Nephron (organoid): ENCODE data around the gene DGKQ.
"Not testable (repeated sequence)": the region's sequence is repeated elsewhere in the genome, so short reads cannot be mapped to it uniquely, and the experiment has no call there.

ENCODE experiments used
- H3K27ac Mint-ChIP-seq, 3 experiments: 2 replicates each; pipeline ENCODE4 v1.8.0; 2020; ENCODE audit warnings: mixed read lengths in 3 of 3, mild to moderate bottlenecking in 2 of 3, moderate library complexity in 1 of 3
- H3K27me3 Mint-ChIP-seq: 2 replicates; pipeline ENCODE4 v1.8.0; 2021; ENCODE audit warnings: low read depth, mild to moderate bottlenecking, moderate library complexity, mixed read lengths
- H3K36me3 Mint-ChIP-seq: 2 replicates; pipeline ENCODE4 v1.8.0; 2020; ENCODE audit warnings: low read depth, mixed read lengths
- H3K4me1 Mint-ChIP-seq: 2 replicates; pipeline ENCODE4 v1.8.0; 2020; ENCODE audit warnings: mixed read lengths
- H3K4me3 Mint-ChIP-seq, 3 experiments: 2 replicates each; pipeline ENCODE4 v1.8.0; 2020; ENCODE audit warnings: mild to moderate bottlenecking in 3 of 3, mixed read lengths in 3 of 3, moderate library complexity in 2 of 3
- H3K9me3 Mint-ChIP-seq: 2 replicates; pipeline ENCODE4 v1.8.0; 2020; ENCODE audit warnings: mixed read lengths
- CTCF ChIP-seq, 3 experiments: fragments of 200-600 bp; sonication (generic); IDR thresholded peaks; one replicate each; pipeline ENCODE4 v1.5.0; 2021; ENCODE audit warnings: antibody characterized with exemption in 3 of 3; ENCODE audit not compliant: unreplicated experiment in 3 of 3

The DGKQ gene

GRCh38 chr4:982814-983213 is 9.4 kb upstream of the DGKQ start:
- Mint-ChIP-seq H3K27ac (no peak overlapping the region), H3K36me3 (no peaks in the 10 kb centered on the region), H3K4me3 (no peak overlapping the region), H3K9me3 (no peaks in the 10 kb centered on the region), H3K4me1 (peaks cover 11% of the 10 kb centered on the region), H3K27me3 (no peaks in the 10 kb centered on the region)
- no peak for TF ChIP-seq CTCF (IDR thresholded peaks at IDR 0.05; ENCODE audit: unreplicated experiment in 3 of 3)

GRCh38 chr4:982291-982690 is 8.9 kb upstream of the DGKQ start:
- H3K27me3 Mint-ChIP-seq: no peaks in the 10 kb centered on the region
- H3K27ac Mint-ChIP-seq: no peak overlapping the region
- H3K4me1 Mint-ChIP-seq: peaks cover 11% of the 10 kb centered on the region
- H3K36me3 Mint-ChIP-seq: no peaks in the 10 kb centered on the region
- no peak for TF ChIP-seq CTCF (IDR thresholded peaks at IDR 0.05; ENCODE audit: unreplicated experiment in 3 of 3)
- H3K9me3 Mint-ChIP-seq: no peaks in the 10 kb centered on the region
- H3K4me3 Mint-ChIP-seq: no peak overlapping the region

GRCh38 chr4:978957-979701 is 5.8 kb upstream of the DGKQ start:
- H3K27ac Mint-ChIP-seq: no peak overlapping the region
- no peak for TF ChIP-seq CTCF (IDR thresholded peaks at IDR 0.05; ENCODE audit: unreplicated experiment in 3 of 3)
- H3K9me3 Mint-ChIP-seq: peaks cover 3% of the 10 kb centered on the region
- H3K27me3 Mint-ChIP-seq: no peaks in the 10 kb centered on the region
- H3K4me1 Mint-ChIP-seq: peaks cover 4% of the 10 kb centered on the region
- no peaks in the 10 kb centered on the region for H3K36me3 Mint-ChIP-seq
- H3K4me3 Mint-ChIP-seq: no peak overlapping the region

GRCh38 chr4:976016-976415 is 2.6 kb upstream of the DGKQ start:
- not testable (repeated sequence) for H3K27me3 Mint-ChIP-seq, H3K27ac Mint-ChIP-seq, H3K4me1 Mint-ChIP-seq, H3K9me3 Mint-ChIP-seq, H3K36me3 Mint-ChIP-seq, H3K4me3 Mint-ChIP-seq

- Mint-ChIP-seq H3K36me3 (no peaks in the 10 kb centered on the region), H3K9me3 (peaks cover 3% of the 10 kb centered on the region), H3K4me1 (no peaks in the 10 kb centered on the region), H3K4me3 (peak overlapping the region; percentile 37 to 55 (median 54)), H3K27ac (no peak overlapping the region), H3K27me3 (peaks cover 16% of the 10 kb centered on the region)
- no peak for TF ChIP-seq CTCF (IDR thresholded peaks at IDR 0.05; ENCODE audit: unreplicated experiment in 3 of 3)
These were observed 1.3 kb upstream of the DGKQ start for GRCh38 chr4:974668-975067.

GRCh38 chr4:972651-973424 is 531 bp downstream of the DGKQ start:
- H3K36me3 Mint-ChIP-seq: no peaks in the 10 kb centered on the region

More at GRCh38 chr4:972651-973424, 531 bp downstream of the DGKQ start:
- no peaks in the 10 kb centered on the region for H3K4me1 Mint-ChIP-seq
- TF ChIP-seq CTCF (IDR thresholded peaks at IDR 0.05; ENCODE audit: unreplicated experiment in 3 of 3): no peak
- H3K4me3 Mint-ChIP-seq: peak overlapping the region; percentile 11 to 59 (median 54)
- H3K9me3 Mint-ChIP-seq: peaks cover 3% of the 10 kb centered on the region
- no peak overlapping the region for H3K27ac Mint-ChIP-seq
- peaks cover 22% of the 10 kb centered on the region for H3K27me3 Mint-ChIP-seq
